Activated T-helper 1 cell treated with anti-CD3 and anti-CD28 coated beads, Interleukin-12 subunit alpha, Interleukin-12 subunit beta, Interleukin-2, Interleukin-4 antibody, amounts not matched to agents 30 ng/mL and 10 ng/mL and 1 ng/mL, durations not matched to agents 14 hours and 24 hours and 36 hours (primary cell): ENCODE results near the gene BRD2. TPM values are rescaled to one million over a fixed set of nuclear protein-coding genes. Genes with fewer than 3 reads are reported as not detected.
A peak's percentile ranks its signal among the peaks of the same experiment; 100 is the strongest.

ENCODE experiments used
- DNase-seq: peaks from one replicate; pipeline ENCODE4 v3.0.0; 2021; ENCODE audit warnings: low spot score
- H3K27ac Mint-ChIP-seq: one replicate; pipeline ENCODE4 v1.8.0; 2021; ENCODE audit warnings: mild to moderate bottlenecking, mixed read lengths
- H3K27me3 Mint-ChIP-seq: one replicate; pipeline ENCODE4 v1.8.0; 2022; ENCODE audit warnings: mild to moderate bottlenecking, moderate library complexity, mixed read lengths; ENCODE audit not compliant: insufficient read depth
- H3K36me3 Mint-ChIP-seq: one replicate; pipeline ENCODE4 v1.8.0; 2021; ENCODE audit warnings: low read depth, mixed read lengths
- H3K4me1 Mint-ChIP-seq: one replicate; pipeline ENCODE4 v1.8.0; 2021; ENCODE audit warnings: low read depth, mixed read lengths
- H3K4me3 Mint-ChIP-seq: one replicate; pipeline ENCODE4 v1.8.0; 2021; ENCODE audit warnings: mild to moderate bottlenecking, moderate library complexity, mixed read lengths
- H3K9me3 Mint-ChIP-seq: one replicate; pipeline ENCODE4 v1.8.0; 2021; ENCODE audit warnings: mixed read lengths
- intact Hi-C: fragments of 100-400 bp; cut with micrococcal nuclease; formaldehyde crosslinking; loops from one replicate; pipeline ENCODE4 v1.15.1; 2024
- total RNA-seq: library from RNA; stranded (reverse); gene quantifications from 2 replicates; pipeline ENCODE4 v1.2.3, GENCODE V29; 2022

The BRD2 gene
- total RNA-seq, 1 donor from 2014 or later: 330 TPM

GRCh38 chr6:32953775-32954174, 14.6 kb upstream of the BRD2 start:
- Mint-ChIP-seq H3K27ac (no peak overlapping the region), H3K4me3 (no peak overlapping the region)

GRCh38 chr6:32954267-32954666, 14.1 kb upstream of the BRD2 start:
- no peak for DNase-seq
- intact Hi-C loops: no loop called here
- Mint-ChIP-seq H3K27me3 (no peaks in the 10 kb centered on the region), H3K4me1 (peaks cover 48% of the 10 kb centered on the region), H3K4me3 (no peak overlapping the region), H3K36me3 (peaks cover 3% of the 10 kb centered on the region), H3K27ac (no peak overlapping the region), H3K9me3 (no peaks in the 10 kb centered on the region)

More at GRCh38 chr6:32953775-32954174, 14.6 kb upstream of the BRD2 start:
- no peaks in the 10 kb centered on the region for H3K9me3 Mint-ChIP-seq
- DNase-seq: no peak
- H3K4me1 Mint-ChIP-seq: peaks cover 53% of the 10 kb centered on the region
- intact Hi-C loops: loop anchor here (1.0 kb wide), 7 partner anchors 9 to 68 kb away; partner anchors contain the start of gene HLA-DMB
- peaks cover 3% of the 10 kb centered on the region for H3K36me3 Mint-ChIP-seq
- no peaks in the 10 kb centered on the region for H3K27me3 Mint-ChIP-seq

GRCh38 chr6:32954986-32955802, 13.2 kb upstream of the BRD2 start:
- H3K9me3 Mint-ChIP-seq: no peaks in the 10 kb centered on the region
- DNase-seq: peak; percentile 26
- peaks cover 3% of the 10 kb centered on the region for H3K27me3 Mint-ChIP-seq
- H3K4me3 Mint-ChIP-seq: no peak overlapping the region
- intact Hi-C loops: no loop called here
- H3K4me1 Mint-ChIP-seq: peaks cover 39% of the 10 kb centered on the region
- H3K36me3 Mint-ChIP-seq: peaks cover 5% of the 10 kb centered on the region
- H3K27ac Mint-ChIP-seq: no peak overlapping the region

- intact Hi-C loops: no loop called here
- H3K4me3 Mint-ChIP-seq: no peak overlapping the region
- H3K9me3 Mint-ChIP-seq: no peaks in the 10 kb centered on the region
- H3K27me3 Mint-ChIP-seq: peaks cover 3% of the 10 kb centered on the region
- no peak overlapping the region for H3K27ac Mint-ChIP-seq
- no peak for DNase-seq
- peaks cover 5% of the 10 kb centered on the region for H3K36me3 Mint-ChIP-seq
- peaks cover 36% of the 10 kb centered on the region for H3K4me1 Mint-ChIP-seq
Observed at GRCh38 chr6:32956176-32956575, 12.2 kb upstream of the BRD2 start.

GRCh38 chr6:32960563-32960962, 7.8 kb upstream of the BRD2 start:
- no peak overlapping the region for H3K4me3 Mint-ChIP-seq
- H3K9me3 Mint-ChIP-seq: no peaks in the 10 kb centered on the region
- H3K27ac Mint-ChIP-seq: no peak overlapping the region
- H3K27me3 Mint-ChIP-seq: peaks cover 5% of the 10 kb centered on the region
- DNase-seq: no peak
- intact Hi-C loops: no loop called here
- peaks cover 23% of the 10 kb centered on the region for H3K4me1 Mint-ChIP-seq
- H3K36me3 Mint-ChIP-seq: peaks cover 2% of the 10 kb centered on the region

GRCh38 chr6:32962213-32962826, 6.1 kb upstream of the BRD2 start:
- H3K4me1 Mint-ChIP-seq: peaks cover 28% of the 10 kb centered on the region
- H3K9me3 Mint-ChIP-seq: no peaks in the 10 kb centered on the region
- peaks cover 5% of the 10 kb centered on the region for H3K27me3 Mint-ChIP-seq
- intact Hi-C loops: loop anchor here (1.0 kb wide), 1 partner anchor 9 kb away; the partner anchor contains the start of gene HLA-DMA
- H3K36me3 Mint-ChIP-seq: peaks cover 2% of the 10 kb centered on the region
- no peak overlapping the region for H3K27ac Mint-ChIP-seq
- DNase-seq: no peak
- H3K4me3 Mint-ChIP-seq: no peak overlapping the region

- H3K27ac Mint-ChIP-seq: no peak overlapping the region
- no peak for DNase-seq
- peaks cover 2% of the 10 kb centered on the region for H3K36me3 Mint-ChIP-seq
- H3K4me3 Mint-ChIP-seq: no peak overlapping the region
- no peaks in the 10 kb centered on the region for H3K9me3 Mint-ChIP-seq
- intact Hi-C loops: no loop called here
- H3K27me3 Mint-ChIP-seq: peaks cover 5% of the 10 kb centered on the region
- H3K4me1 Mint-ChIP-seq: peaks cover 33% of the 10 kb centered on the region
Observed at GRCh38 chr6:32963866-32964265, 4.5 kb upstream of the BRD2 start.

- no peak for DNase-seq
- Mint-ChIP-seq H3K4me1 (peaks cover 33% of the 10 kb centered on the region), H3K9me3 (no peaks in the 10 kb centered on the region), H3K27me3 (peaks cover 3% of the 10 kb centered on the region), H3K4me3 (no peak overlapping the region), H3K27ac (no peak overlapping the region), H3K36me3 (peaks cover 4% of the 10 kb centered on the region)
- intact Hi-C loops: no loop called here
Observed at GRCh38 chr6:32964776-32965175, 3.6 kb upstream of the BRD2 start.

- DNase-seq: no peak
- peaks cover 23% of the 10 kb centered on the region for H3K36me3 Mint-ChIP-seq
- no peaks in the 10 kb centered on the region for H3K9me3 Mint-ChIP-seq
- H3K4me3 Mint-ChIP-seq: peak overlapping the region; percentile 96
- H3K4me1 Mint-ChIP-seq: peaks cover 32% of the 10 kb centered on the region
- peaks cover 2% of the 10 kb centered on the region for H3K27me3 Mint-ChIP-seq
- H3K27ac Mint-ChIP-seq: peak overlapping the region; percentile 97
- intact Hi-C loops: loop anchor here (1.0 to 2.0 kb wide), 10 partner anchors 14 to 791 kb away; partner anchors contain the start of genes AGPAT1, HLA-DMA, HLA-DMB and KIFC1
Observed at GRCh38 chr6:32967151-32968091, 973 bp upstream of the BRD2 start.

GRCh38 chr6:32968867-32969684, 682 bp downstream of the BRD2 start:
- Mint-ChIP-seq H3K36me3 (peaks cover 39% of the 10 kb centered on the region), H3K27me3 (peaks cover 4% of the 10 kb centered on the region), H3K27ac (peak overlapping the region; percentile 99), H3K4me1 (peaks cover 28% of the 10 kb centered on the region), H3K9me3 (no peaks in the 10 kb centered on the region), H3K4me3 (peak overlapping the region; percentile 96)
- intact Hi-C loops: loop anchor here (1.0 to 2.0 kb wide), 6 partner anchors 75 to 792 kb away; partner anchors contain the start of genes AGPAT1, KIFC1 and VPS52
- DNase-seq: peak; percentile 57

- peaks cover 47% of the 10 kb centered on the region for H3K36me3 Mint-ChIP-seq
- H3K9me3 Mint-ChIP-seq: no peaks in the 10 kb centered on the region
- intact Hi-C loops: loop anchor here (1.0 to 10.0 kb wide), 7 partner anchors 344 to 1305 kb away; partner anchors contain the start of genes AGPAT1, C6orf47, CSNK2B and GPANK1
- DNase-seq: peak; percentile 71
- H3K27me3 Mint-ChIP-seq: peaks cover 4% of the 10 kb centered on the region
- peaks cover 29% of the 10 kb centered on the region for H3K4me1 Mint-ChIP-seq
- peak overlapping the region; percentile 99 for H3K27ac Mint-ChIP-seq
- H3K4me3 Mint-ChIP-seq: peak overlapping the region; percentile 96
Observed at GRCh38 chr6:32969685-32970412, 1.5 kb downstream of the BRD2 start.
